T-helper 2 cell treated with Interferon-gamma antibody and Interleukin-4, amounts not matched to agents 100 ng/mL and 5 ng/mL, for 36 hours (primary cell): ENCODE results near the gene TMEM131L. TPM values are rescaled to one million over a fixed set of nuclear protein-coding genes. Genes with fewer than 3 reads are reported as not detected.
"Not testable (repeated sequence)": the region's sequence is repeated elsewhere in the genome, so short reads cannot be mapped to it uniquely, and the experiment has no call there.

Experiments
- intact Hi-C: fragments of 100-400 bp; cut with micrococcal nuclease; formaldehyde crosslinking; loops from one replicate; pipeline ENCODE4 v1.15.1; 2023
- total RNA-seq: library from RNA; stranded (reverse); gene quantifications from 2 replicates; pipeline ENCODE4 v1.2.3, GENCODE V29; 2022

Gene TMEM131L
- total RNA-seq, 1 donor from 2014 or later = 41.9 TPM

- intact Hi-C loops = no loop called here
Measured at GRCh38 chr4:153602758-153603157, 136.6 kb downstream of the TMEM131L start.

GRCh38 chr4:153603258-153603657 lies 137.1 kb downstream of the TMEM131L start:
- intact Hi-C loops = no loop called here

GRCh38 chr4:153603835-153604234 lies 137.7 kb downstream of the TMEM131L start:
- intact Hi-C loops = no loop called here

GRCh38 chr4:153609070-153609469 lies 142.9 kb downstream of the TMEM131L start:
- intact Hi-C loops = not testable (repeated sequence)

GRCh38 chr4:153610623-153611376 lies 144.6 kb downstream of the TMEM131L start:
- intact Hi-C loops = no loop called here

- intact Hi-C loops = no loop called here
Measured at GRCh38 chr4:153611679-153612078, 145.5 kb downstream of the TMEM131L start.

GRCh38 chr4:153612878-153613277 lies 146.7 kb downstream of the TMEM131L start:
- intact Hi-C loops = no loop called here

GRCh38 chr4:153616006-153616555 lies 149.9 kb downstream of the TMEM131L start:
- intact Hi-C loops = no loop called here

- intact Hi-C loops = no loop called here
Measured at GRCh38 chr4:153618833-153619232, 152.7 kb downstream of the TMEM131L start.

GRCh38 chr4:153619811-153620210 lies 153.7 kb downstream of the TMEM131L start:
- intact Hi-C loops = no loop called here

- intact Hi-C loops = no loop called here
Measured at GRCh38 chr4:153620352-153620751, 154.2 kb downstream of the TMEM131L start.

GRCh38 chr4:153622093-153622492 lies 155.9 kb downstream of the TMEM131L start:
- intact Hi-C loops = no loop called here

GRCh38 chr4:153622778-153623240 lies 156.6 kb downstream of the TMEM131L start:
- intact Hi-C loops = no loop called here

- intact Hi-C loops = no loop called here
Measured at GRCh38 chr4:153623491-153623890, 157.3 kb downstream of the TMEM131L start.

GRCh38 chr4:153628796-153629315 lies 162.7 kb downstream of the TMEM131L start:
- intact Hi-C loops = no loop called here

- intact Hi-C loops = no loop called here
Measured at GRCh38 chr4:153629776-153630175, 163.6 kb downstream of the TMEM131L start.

- intact Hi-C loops = loop anchor here (1.0 kb wide), 1 partner anchor 115 kb away; no protein-coding TSS in a partner anchor
Measured at GRCh38 chr4:153634738-153635353, 168.7 kb downstream of the TMEM131L start.

GRCh38 chr4:153635846-153636245 lies 169.7 kb downstream of the TMEM131L start:
- intact Hi-C loops = no loop called here

GRCh38 chr4:153637201-153637600 lies 171.0 kb downstream of the TMEM131L start:
- intact Hi-C loops = no loop called here

- intact Hi-C loops = no loop called here
Measured at GRCh38 chr4:153638011-153638410, 171.9 kb downstream of the TMEM131L start.

- intact Hi-C loops = no loop called here
Measured at GRCh38 chr4:153638999-153639398, 172.8 kb downstream of the TMEM131L start.
